PC-3 (cell line): ENCODE measurements around the gene SPATC1L. TPM values are rescaled to one million over a fixed set of nuclear protein-coding genes. Genes with fewer than 3 reads are reported as not detected.

Source experiments
- ATAC-seq: fragments of 200-7000 bp; cut with Tn5 transposase; 2 replicates; pipeline ENCODE4 v1.9.1; 2020; ENCODE audit warnings: mild to moderate bottlenecking, moderate library complexity
- BruUV-seq: library from RNA; stranded (reverse); fragments of 400-500 nt; replicated peaks from 2 replicates; lab custom pipeline; 2021; lab: Mats Ljungman, UMichigan
- CTCF ChIA-PET: fragments of 300-600 bp; sonication (Branson Sonifier 250); formaldehyde crosslinking; loops from one replicate; lab custom pipeline; 2022; ENCODE audit warnings: antibody characterized with exemption; lab: Charles Lee
- POLR2A ChIA-PET: fragments of 300-600 bp; sonication (Branson Sonifier 250); formaldehyde crosslinking; loops from one replicate; lab custom pipeline; 2022; ENCODE audit warnings: antibody characterized with exemption; ENCODE audit not compliant: unreplicated experiment; lab: Charles Lee
- DNase-seq: peaks from one replicate; pipeline ENCODE4 v3.0.0-alpha.2; 2015
- H2AFZ ChIP-seq: fragments of 300-600 bp; sonication (generic); 2 replicates; pipeline ENCODE4 v1.6.0; 2016; ENCODE audit warnings: antibody characterized with exemption, low read length
- H3F3A ChIP-seq: fragments of 300-600 bp; sonication (generic); one replicate; pipeline ENCODE4 v1.6.0; 2017; ENCODE audit warnings: antibody characterized with exemption, low read length, control low read depth, mild to moderate bottlenecking; ENCODE audit not compliant: unreplicated experiment
- H3K27ac ChIP-seq: fragments of 300-600 bp; sonication (generic); 2 replicates; pipeline ENCODE4 v1.5.1; 2016; ENCODE audit warnings: mild to moderate bottlenecking, low read length
- H3K27me3 ChIP-seq: fragments of 300-600 bp; sonication (generic); 2 replicates; pipeline ENCODE4 v1.6.1; 2016; ENCODE audit warnings: low read length, mixed read lengths
- H3K36me3 ChIP-seq: fragments of 300-600 bp; sonication (generic); 2 replicates; pipeline ENCODE4 v1.6.1; 2016; ENCODE audit warnings: low read depth, mixed run types, low read length, mixed read lengths
- H3K4me1 ChIP-seq: fragments of 300-600 bp; sonication (generic); 2 replicates; pipeline ENCODE4 v1.5.1; 2016; ENCODE audit warnings: low read length; ENCODE audit not compliant: insufficient read depth
- H3K4me2 ChIP-seq: fragments of 300-600 bp; sonication (generic); 2 replicates; pipeline ENCODE4 v1.6.0; 2016; ENCODE audit warnings: low read length
- H3K4me3 ChIP-seq: fragments of 300-600 bp; sonication (generic); 2 replicates; pipeline ENCODE4 v1.5.1; 2016; ENCODE audit warnings: mild to moderate bottlenecking, low read length, mixed read lengths
- H3K79me2 ChIP-seq: fragments of 300-600 bp; sonication (generic); 2 replicates; pipeline ENCODE4 v1.6.1; 2017; ENCODE audit warnings: low read length, mixed read lengths
- H3K9ac ChIP-seq: fragments of 300-600 bp; sonication (generic); 2 replicates; pipeline ENCODE4 v1.6.0; 2016; ENCODE audit warnings: mild to moderate bottlenecking, low read length
- H3K9me2 ChIP-seq: fragments of 300-600 bp; sonication (generic); replicated peaks from 2 replicates; pipeline ENCODE4 v1.6.1; 2016; ENCODE audit warnings: mixed run types, low read length, mixed read lengths
- H3K9me3 ChIP-seq: fragments of 300-600 bp; sonication (generic); 2 replicates; pipeline ENCODE4 v1.6.1; 2016; ENCODE audit warnings: low read length, mixed read lengths
- H4K20me1 ChIP-seq: fragments of 300-600 bp; sonication (generic); 2 replicates; pipeline ENCODE4 v1.6.1; 2016; ENCODE audit warnings: low read length, mixed read lengths
- CTCF ChIP-seq: fragments of 300-600 bp; sonication (generic); conservative IDR thresholded peaks from 2 replicates; pipeline ENCODE4 v1.5.1; 2017; ENCODE audit warnings: antibody characterized with exemption, low read depth, mild to moderate bottlenecking, low read length
- EZH2 ChIP-seq: fragments of 300-600 bp; sonication (generic); IDR thresholded peaks from one replicate; pipeline ENCODE4 v1.6.1; 2017; ENCODE audit warnings: antibody characterized with exemption, mild to moderate bottlenecking, low read length; ENCODE audit not compliant: unreplicated experiment
- EZH2phosphoT487 ChIP-seq: fragments of 300-600 bp; sonication (generic); IDR thresholded peaks from 2 replicates; pipeline ENCODE4 v1.6.1; 2018; ENCODE audit warnings: mild to moderate bottlenecking, antibody characterized with exemption, low read length, borderline replicate concordance
- intact Hi-C: fragments of 100-400 bp; cut with micrococcal nuclease; formaldehyde crosslinking; loops from 2 replicates; pipeline ENCODE4 v1.9.0; 2023
- total RNA-seq: library from RNA; depleted of rRNA; stranded (reverse); fragments of >200 nt; gene quantifications from 2 replicates; pipeline ENCODE4 v1.2.3, GENCODE V29; 2014

SPATC1L gene
- total RNA-seq, 1 experiment from 2014 or later, result 41.7 TPM

- no peaks in the 10 kb centered on the region for H3K27me3 ChIP-seq
- intact Hi-C loops, result no loop called here
- peaks cover 19% of the 10 kb centered on the region for H3K4me1 ChIP-seq
- no peak overlapping the region for H3K4me3 ChIP-seq
- no TSS peak for BruUV-seq
- no peaks in the 10 kb centered on the region for H3K79me2 ChIP-seq
- ATAC-seq (no peak), DNase-seq (no peak)
- H3K36me3 ChIP-seq, result peaks cover 49% of the 10 kb centered on the region
- TF ChIP-seq EZH2, result no peak
- no peak for TF ChIP-seq CTCF
- POLR2A ChIA-PET, result no interaction called here
- no peak overlapping the region for H3K4me2 ChIP-seq
- CTCF ChIA-PET, result no interaction called here
- H2AFZ ChIP-seq, result no peak overlapping the region
- H3K27ac ChIP-seq, result no peak overlapping the region
- no peak overlapping the region for H3K9ac ChIP-seq
- no peaks in the 10 kb centered on the region for H3F3A ChIP-seq
- no peaks in the 10 kb centered on the region for H3K9me2 ChIP-seq
- no peaks in the 10 kb centered on the region for H3K9me3 ChIP-seq
- H4K20me1 ChIP-seq, result no peaks in the 10 kb centered on the region
Observed at GRCh38 chr21:46124926-46125845, 59.1 kb downstream of the SPATC1L start.

- Histone ChIP-seq H3K9ac (no peak overlapping the region), H3K36me3 (peaks cover 58% of the 10 kb centered on the region), H3K27me3 (no peaks in the 10 kb centered on the region), H3K79me2 (no peaks in the 10 kb centered on the region), H2AFZ (no peak overlapping the region), H3K9me3 (no peaks in the 10 kb centered on the region), H3K4me3 (no peak overlapping the region), H3K4me2 (no peak overlapping the region), H3K9me2 (no peaks in the 10 kb centered on the region), H3K27ac (no peak overlapping the region), H4K20me1 (no peaks in the 10 kb centered on the region), H3F3A (no peaks in the 10 kb centered on the region), H3K4me1 (peaks cover 19% of the 10 kb centered on the region)
- intact Hi-C loops, result no loop called here
- CTCF ChIA-PET, result no interaction called here
- ATAC-seq (no peak), DNase-seq (no peak)
- TF ChIP-seq CTCF, result no peak
- no peak for TF ChIP-seq EZH2
- TF ChIP-seq EZH2phosphoT487, result no peak
- BruUV-seq, result no TSS peak
- POLR2A ChIA-PET, result no interaction called here
Observed at GRCh38 chr21:46124083-46124925, 60.0 kb downstream of the SPATC1L start.
